NCI-H446 (cell line): ENCODE results near the gene CHD5.

Experiments
- DNase-seq, 2 experiments: peaks; one replicate each; lab custom pipeline; 2025; lab: John Stamatoyannopoulos, UW

Gene CHD5

DNA sequence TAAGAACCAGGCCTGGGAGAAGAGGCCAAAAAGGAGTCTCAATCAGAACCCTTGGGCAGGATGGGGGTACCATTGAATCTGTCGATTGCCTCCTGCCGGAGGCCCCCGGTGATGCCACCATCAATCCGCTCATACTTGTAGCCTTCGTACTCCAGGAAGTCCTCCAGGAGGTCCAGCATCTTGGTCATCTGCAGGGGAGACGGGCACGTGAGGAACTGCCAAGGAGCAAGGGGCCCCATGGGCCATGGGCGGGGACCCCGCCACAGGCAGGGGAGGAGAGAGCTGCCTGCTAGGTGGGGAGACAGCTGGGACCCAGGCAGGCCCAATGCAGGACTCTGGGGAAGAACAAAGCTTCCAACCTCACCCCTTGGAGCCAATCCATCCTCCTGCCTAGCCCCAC lies 48.6 kb downstream of the CHD5 start:
- no peak for DNase-seq

DNA sequence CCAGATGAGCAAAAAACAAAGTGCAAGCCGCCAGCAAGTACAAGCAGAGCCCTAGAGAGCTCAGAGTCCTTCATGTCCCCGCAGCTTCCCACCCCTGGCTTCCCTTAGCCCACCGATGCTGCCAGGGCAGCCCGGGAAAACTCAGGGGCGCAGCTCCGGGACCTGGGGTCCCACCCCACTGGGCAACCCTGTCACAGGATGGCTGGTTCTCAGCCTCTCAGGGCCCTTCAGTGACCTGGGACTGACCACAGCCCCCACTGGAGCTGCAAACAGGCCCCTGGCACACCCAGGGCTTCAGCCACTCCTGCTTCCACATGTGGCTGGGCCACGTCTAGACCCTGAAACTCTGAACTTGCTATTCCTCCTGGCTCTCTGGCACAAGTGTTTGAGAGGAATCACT lies 49.5 kb downstream of the CHD5 start:
- no peak for DNase-seq

DNA sequence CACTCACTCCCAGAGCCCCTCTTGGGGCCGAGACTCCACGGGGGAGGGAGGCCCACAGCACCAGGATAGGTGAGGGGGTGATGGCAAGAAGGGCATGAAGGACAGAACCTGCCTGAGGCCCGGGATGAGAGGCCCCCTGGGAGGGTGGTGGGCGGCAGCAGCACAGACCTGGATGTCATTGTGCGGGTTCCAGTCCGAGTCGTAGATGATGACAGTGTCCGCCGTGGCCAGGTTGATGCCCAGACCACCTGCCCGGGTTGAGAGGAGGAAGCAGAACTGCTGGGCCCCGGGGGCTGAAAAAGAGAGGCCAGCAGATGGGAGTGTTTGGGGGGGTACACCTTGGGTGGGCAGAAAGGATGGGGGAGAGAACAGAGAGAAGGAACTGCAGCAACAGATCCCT lies 50.1 kb downstream of the CHD5 start:
- DNase-seq, result no peak

DNA sequence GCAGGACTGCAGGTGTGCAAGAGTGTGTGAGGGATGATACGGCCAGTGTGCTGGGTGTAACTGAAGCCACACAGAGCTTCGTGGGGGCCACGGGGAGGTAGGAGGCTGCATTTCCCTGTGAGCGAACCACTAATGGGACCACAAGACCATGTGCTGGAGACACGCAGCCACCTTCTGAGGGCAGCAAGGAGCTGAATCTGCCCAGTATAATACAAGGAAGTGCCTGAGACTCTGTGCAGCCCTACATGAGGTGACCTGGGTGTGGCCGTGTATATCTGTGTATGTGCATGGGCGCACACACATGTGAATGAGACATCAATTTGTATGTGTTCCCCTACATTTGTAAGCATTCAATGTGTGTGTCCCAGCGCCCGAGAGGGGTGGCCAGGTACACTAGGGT lies 50.8 kb downstream of the CHD5 start:
- no peak for DNase-seq

DNA sequence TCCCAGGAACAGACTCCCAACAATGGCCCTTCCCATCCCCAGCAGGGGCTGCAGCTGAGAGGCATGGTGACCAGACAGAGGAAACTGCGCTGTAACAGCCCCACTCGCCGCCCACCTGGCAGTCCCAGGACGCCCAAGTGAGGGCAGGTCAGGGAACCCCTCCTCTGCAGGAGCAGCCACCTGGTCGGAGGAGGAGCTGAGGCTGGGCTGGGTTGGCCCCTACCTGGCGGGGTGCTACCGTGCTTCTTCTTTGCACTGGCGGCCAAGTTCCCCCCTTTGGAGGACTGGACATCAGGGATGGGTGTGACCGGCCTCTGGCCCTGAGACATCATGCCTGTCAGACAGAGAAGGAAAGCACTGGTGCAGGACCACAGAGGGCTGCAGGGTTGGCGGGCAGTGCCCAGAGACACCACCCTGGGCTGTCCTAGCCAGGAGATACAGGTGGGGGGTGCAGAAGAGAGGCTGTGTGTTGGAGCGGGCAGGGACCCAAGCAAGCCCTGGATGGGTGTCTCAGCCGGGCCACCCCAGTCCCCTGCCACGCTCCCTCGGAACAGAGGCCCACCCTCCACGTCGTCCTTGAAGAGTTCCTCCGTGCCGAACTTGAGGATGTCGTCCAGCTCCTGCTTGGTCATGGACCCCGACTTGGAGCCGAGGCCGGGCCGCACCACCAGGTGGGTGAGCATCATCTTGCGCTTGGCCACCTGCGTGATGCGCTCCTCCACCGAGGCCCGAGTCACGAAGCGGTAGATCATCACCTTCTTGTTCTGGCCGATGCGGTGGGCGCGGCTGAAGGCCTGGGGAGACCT lies 51.6 kb downstream of the CHD5 start:
- no peak for DNase-seq

DNA sequence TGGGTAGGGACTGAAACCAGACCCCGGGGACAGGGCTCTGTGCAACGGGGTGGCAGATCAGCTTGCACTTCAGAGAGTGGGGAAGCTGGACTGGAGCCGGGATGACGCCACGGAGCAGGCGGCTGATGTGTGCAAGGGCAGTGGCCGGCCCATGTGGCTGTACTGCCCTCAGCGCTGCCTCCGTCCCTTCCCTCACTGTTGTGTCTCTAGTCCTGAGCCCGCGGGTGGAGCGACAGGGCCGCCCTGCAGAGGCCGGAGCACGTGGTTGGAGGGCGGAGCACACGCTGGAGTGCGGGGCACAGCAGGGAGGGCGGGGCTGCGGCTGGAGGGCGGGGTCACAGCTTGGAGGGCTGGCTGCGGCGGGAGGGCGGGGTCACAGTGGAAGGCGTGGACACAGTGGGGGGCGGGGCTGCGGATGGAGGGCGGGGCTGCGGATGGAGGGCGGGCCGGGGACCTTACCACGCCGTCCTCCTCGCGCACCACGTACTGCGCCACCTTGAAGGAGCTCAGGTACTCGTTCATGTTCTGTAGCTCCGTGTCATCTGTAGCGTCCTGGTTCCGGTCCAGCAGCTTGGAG lies 52.4 kb downstream of the CHD5 start:
- no peak for DNase-seq

DNA sequence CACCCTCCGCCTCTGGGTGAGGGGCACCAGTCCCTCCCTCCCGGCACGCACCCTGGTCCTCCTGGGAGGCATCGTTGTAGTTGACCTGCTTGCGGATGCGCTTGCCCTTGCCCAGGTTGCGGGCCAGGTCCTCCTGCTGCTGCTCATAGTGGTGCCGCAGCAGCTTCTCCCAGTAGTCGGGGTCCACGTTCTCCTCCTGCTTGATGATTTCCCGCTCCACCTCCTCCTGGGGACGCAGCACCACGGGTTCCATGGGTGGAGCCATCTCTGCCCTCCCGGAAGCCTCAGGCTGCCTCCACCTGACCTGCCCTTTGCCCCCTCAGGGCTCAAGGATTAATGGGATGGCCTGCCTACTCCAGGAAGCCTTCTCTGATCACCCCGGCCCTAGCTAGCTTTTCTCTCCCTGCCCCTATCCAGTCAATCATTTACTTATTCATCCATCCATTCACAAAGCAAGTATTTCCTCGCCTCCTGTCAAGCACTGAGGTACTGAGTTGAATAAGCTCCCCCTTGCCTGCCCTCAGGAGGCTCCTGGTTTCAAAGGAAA lies 53.5 kb downstream of the CHD5 start:
- no peak for DNase-seq

DNA sequence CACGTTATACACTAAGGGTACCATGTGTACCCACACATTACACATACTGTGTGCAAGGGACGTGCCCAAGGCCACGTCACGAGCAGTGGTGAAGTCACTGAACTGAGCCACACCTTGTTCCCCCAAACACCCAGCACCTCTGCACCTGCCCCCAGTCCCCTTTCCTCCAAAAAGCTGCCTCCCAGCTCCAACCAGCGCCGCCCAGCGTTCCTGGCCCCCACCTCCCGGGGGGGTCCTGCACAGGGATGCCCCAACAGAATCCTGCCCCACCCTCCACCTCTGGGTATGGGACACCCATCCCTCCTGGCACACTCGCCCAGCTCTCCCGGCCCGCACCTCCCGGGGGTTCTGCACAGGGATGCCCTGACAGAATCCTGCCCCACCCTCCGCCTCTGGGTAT lies 54.1 kb downstream of the CHD5 start:
- no peak for DNase-seq

DNA sequence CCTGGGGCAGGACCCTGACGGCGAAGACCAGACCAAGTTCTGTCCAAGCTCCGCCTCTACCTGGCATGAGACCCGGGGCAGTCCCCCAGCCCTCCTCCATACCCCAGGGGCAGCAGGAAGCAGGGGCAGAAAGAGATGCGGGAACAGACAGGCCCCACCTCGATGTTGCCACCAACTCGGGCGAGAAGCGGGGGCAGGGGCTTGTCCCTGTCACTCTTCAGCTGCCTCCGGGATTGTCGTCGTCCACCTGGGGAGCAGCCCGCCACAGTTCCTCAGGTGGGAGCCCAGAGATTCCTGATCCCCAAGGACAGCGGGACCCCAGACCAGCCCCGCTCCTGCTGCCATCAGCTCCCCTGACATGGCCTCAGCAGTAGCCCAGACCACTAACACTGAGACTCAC lies 54.8 kb downstream of the CHD5 start:
- no peak for DNase-seq

DNA sequence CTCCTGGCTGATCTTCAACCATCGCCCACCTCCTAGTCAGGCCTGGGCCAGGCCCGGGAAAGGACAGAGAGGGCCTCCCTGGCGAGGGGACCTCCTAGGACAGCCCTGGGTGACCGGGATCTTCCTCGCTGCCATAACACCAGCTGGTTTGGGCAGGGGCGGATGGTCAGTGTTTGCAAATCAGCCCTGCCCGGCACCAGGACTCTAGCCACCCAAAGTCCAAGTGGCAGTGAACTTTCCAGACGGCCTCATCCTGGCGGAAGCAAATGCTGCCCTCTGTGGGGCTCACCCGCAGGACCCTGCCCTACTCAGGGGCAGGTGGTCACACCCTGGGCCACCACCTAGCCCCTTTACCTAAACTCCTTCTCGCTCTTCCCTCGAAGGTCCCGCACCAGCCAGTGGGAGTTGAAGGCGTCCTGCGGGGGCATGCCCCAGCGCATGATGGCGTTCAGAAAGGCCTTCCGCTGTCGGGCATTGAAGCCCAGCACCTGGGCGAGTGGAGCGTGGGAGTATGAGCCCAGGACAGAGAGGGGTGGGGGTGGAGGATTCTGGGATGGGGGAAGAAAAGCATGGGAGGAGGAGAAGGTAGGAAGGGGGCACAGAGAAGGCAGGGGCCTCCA lies 55.3 kb downstream of the CHD5 start:
- no peak for DNase-seq

DNA sequence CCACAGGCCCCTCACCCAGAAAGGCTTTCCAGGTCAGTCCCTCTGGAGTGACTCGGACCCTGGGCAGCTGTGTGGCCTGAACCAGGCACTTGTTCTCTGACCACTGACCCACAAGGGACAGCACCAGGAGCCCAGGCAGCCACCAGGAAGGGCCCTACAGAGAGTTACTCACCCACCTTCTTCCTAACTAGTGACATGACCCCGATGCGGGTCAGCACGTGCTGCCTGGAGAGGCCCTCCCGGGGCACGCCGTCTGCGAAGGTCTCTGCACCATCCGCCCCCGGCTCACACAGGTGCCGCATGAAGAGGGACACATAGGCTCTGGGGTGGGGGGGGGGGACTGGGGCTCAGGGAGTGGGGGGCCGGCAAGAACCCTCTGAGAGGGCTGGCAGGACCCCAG lies 55.8 kb downstream of the CHD5 start:
- no peak for DNase-seq

DNA sequence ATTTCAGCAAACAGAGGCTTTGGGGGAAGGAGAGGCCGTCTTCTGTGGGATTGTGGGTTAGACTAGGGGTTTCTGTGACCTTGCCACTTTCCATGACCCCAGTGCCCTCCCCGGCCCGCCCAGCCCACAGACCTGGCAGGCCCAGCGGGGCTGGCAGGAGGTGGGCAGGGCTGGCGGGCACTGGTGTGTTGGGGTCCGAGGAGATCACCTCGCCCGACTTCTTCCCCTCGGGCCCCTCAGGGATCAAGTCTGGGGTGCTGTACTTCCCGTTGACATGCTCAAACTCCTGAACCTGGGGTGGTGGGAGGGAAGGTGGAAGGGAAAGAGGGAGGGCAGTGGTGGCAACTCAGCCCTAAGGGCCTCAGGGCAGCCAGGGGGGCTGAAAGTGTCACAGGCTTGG lies 56.3 kb downstream of the CHD5 start:
- no peak for DNase-seq

DNA sequence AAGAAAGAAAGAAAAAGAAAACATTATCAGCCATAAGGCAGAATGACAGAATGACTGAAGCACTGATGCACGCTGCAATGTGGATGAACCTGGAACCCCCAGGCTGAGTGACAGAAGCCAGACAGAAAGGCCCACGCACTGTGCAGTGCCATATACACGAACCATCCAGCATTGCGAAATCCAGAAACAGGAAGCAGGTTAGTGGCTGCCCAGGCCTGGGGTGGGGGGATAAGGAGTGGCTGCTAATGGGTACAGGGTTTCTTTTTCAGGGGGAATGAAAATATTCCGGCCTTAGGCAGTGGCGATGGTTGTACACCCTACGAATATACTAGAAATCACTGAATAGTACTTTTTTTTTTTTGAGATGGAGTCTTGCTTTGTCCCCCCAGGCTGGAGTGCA lies 57.0 kb downstream of the CHD5 start:
- DNase-seq, result no peak

DNA sequence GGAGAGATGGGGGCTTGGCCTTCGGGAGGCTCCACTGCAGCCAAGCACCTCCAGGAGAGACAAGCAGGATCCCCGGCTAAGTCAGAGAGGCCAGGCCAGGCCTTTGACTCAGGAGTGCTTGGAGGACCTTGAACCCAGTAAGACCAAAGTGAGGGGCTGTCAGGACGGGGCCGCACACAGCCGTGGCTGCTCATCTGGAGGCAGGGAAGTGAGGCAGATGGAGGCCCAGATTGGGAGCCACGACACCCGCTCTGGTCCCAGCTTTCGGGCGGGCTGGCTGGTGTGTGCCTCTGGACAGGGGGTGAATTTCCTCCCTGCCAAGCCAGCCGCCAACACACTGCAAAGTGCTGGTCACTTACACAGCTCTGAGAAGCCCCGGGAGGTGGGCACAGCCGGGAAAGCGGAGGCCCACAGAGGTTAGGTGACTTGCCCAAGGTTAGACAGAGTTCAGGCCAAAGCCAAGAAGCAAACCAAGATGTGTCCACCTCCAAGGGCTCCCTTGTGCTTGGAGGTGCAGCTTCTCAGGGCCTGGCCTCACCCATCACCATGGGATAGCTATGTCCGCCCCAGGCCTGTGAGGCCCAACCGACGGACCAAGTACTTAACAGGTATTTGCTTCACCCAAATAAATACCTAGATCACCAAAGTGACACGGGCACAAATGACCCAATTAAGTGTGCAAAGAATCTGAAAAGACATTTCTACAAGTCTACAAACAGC lies 58.3 kb downstream of the CHD5 start:
- DNase-seq, result no peak

DNA sequence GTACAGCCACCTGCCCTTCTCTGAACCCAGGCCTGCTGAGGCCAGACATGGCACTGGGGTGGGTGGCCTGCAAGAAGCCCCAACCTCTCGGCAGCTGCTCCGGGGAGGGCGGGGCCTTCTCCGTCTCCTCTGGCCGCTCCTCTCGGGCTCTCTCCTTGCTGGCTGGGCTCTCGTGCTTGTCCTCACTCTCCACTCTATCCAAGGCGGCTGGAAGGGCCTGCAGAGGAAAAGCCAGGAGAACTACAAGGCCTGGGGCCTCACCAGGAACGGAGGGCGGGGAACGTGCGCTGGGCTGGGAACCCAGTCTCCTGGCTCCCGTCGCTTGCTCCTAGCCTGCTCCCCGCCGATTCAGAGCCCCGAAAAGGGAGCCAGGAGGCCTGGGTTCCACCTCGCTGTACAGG lies 59.1 kb downstream of the CHD5 start:
- DNase-seq, result no peak

DNA sequence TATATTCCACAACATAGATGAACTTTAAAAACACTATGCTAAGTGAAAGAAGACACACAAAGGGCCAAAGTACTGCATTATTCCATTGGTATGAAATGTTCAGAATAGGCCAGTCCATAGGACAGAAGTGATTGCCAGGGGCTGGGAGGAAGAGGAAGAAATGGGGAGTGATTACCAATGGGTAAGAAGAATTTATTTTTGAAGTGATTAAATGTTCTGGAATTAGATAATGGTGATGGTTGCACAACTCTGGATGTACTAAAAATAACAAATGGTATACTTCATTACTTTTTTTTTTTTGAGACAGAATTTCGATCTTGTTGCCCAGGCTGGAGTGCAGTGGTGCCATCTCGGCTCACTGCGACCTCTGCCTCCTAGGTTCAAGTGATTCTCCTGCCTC lies 61.7 kb downstream of the CHD5 start:
- no peak for DNase-seq

DNA sequence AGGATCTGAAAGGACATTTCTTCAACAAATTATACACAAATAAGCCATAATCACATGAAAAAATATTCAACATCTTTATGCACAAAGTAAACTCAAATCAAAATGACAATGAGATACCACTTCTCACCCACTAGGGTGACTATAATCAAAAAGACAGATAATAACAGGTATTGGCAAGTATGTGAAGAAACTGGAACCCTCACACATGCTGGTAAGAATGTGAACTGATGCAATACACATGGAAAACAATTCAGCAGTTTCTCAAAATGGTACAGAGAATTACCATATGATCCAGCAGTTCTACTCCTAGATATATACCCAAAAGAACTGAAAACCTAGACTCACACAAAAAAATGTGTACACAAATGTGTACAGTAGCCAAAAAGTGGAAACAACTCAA lies 62.5 kb downstream of the CHD5 start:
- no peak for DNase-seq

DNA sequence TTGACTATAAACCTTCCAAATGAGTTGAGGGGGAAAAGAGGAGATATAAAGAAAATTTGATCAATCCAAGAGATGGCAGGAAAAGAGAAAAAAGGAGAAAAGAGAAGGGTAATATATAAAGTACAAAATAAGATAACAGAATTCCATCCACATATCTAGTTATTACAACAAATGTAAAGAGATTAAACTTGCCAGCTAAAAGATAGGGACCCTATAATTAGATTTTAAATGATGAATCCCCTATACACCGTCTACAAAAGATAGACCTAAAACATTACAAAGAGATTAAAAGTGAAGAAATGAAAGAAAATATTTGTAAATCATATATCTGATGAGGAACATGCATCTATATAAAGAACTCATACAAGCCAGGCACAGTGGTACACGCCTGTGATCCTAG lies 63.1 kb downstream of the CHD5 start:
- DNase-seq, result no peak

DNA sequence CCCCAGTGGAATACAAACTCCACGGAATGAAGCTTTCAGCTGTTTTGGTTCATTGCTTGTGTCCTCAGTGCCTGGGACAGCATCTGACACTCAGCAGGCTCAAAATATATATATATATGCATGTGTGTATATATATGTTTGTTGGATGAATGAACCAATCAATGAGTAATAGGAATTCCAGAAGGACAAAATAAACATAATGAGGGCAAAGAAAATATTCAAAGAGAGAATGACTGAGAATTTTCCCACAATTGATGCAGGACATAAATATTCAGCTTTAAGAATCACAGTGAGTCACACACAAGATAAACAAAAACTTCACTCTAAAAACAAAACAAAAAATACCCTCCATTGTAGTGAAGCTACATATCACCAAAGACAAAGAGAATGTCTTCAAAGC lies 64.0 kb downstream of the CHD5 start:
- DNase-seq, result no peak

DNA sequence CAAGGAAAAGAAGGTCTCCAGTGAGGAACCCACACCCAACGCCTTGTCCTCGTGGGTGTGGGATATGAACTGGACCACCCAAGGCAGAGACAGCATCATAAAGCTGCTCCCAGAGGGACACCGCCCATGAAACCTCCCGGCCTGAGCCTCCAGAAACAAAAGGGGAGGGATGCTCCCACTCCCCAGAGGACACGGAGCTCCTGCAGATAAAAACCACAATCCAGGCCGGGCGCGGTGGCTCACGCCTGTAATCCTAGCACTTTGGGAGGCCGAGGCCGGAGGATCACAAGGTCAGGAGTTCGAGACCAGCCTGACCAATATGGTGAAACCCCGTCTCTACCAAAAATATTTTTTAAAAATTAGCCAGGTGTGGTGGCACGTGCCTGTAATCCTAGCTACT lies 66.4 kb downstream of the CHD5 start:
- no peak for DNase-seq

DNA sequence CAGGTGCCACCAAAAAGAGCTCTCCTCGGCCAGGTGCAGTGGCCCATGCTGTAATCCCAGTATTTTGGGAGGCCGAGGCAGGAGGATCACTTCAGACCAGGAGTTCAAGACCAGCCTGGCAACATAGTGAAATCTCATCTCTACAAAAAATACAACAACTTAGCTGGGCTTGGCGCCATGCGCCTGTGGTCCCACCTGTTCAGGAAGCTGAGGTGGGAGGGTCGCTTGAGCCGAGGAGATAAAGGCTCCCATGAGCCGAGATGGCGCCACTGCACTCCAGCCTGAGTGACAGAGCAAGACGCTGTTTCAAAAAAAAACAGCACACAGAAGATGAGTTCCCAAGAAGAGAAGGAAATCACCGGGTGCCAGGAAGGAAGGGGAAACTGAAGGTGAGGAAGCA lies 67.0 kb downstream of the CHD5 start:
- DNase-seq, result no peak

DNA sequence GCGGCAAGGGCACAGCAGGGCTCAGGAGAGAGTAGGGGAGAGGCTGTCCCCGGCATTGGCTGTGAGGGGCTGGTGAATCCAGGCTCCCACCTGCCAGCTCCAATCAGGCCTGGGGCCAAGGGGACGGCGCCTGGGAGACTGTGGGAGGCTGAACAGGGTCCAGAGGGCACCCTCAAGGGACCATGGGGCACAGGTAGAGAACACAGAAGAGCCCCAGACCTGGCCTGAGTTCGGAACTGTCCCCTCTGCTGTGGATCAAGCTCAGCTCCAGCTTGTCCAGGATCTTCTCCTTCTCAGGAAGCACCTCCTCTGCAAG lies 67.5 kb downstream of the CHD5 start:
- DNase-seq, result no peak
